Measurements from ENCODE around the gene DIP2A.

- TF ChIP-seq CTCF (IDR thresholded peaks at IDR 0.05) (no peak), POLR2AphosphoS5 (IDR thresholded peaks at IDR 0.05; ENCODE audit: low read depth, low read length) (no peak), REST (IDR thresholded peaks at IDR 0.05; ENCODE audit: insufficient read depth in 1 of 2, low read depth in 2 of 2, low read length in 1 of 2) (no peak), SIN3A (IDR thresholded peaks at IDR 0.05; ENCODE audit: borderline replicate concordance, insufficient read depth, low read depth, low read length) (no peak)
Observed at GRCh38 chr21:46438241-46438640, 20.4 kb upstream of the DIP2A start.
